Measurements from ENCODE around the gene ZNF267. TPM values are rescaled to one million over a fixed set of nuclear protein-coding genes. Genes with fewer than 3 reads are reported as not detected.
"Not testable (repeated sequence)": the region's sequence is repeated elsewhere in the genome, so short reads cannot be mapped to it uniquely, and the experiment has no call there.

Gene ZNF267
- total and polyA plus RNA-seq, 2 of the 8 experiments (the other 6 are each of a cell fraction or from before 2014, with no cell fraction given), result 5.5 to 28.3 TPM

DNA sequence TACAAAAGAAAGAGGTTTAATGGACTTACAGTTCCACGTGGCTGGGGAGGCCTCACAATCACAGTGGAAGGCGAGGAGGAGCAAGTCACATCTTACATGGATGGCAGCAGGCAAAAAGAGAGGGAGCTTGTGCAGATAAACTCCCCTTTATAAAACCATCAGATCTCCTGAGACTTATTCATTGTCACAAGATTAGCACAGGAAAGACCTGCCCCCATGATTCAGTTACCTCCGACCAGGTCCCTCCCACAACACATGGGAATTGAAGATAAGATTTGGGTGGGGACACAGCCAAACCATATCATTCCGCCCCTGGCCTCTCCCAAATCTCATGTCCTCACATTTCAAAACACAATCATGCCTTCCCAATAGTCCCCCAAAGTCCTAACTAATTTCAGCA lies 18.5 kb downstream of the ZNF267 start:
- H4K5ac ChIP-seq (ENCODE audit: insufficient read length, low read depth, low read length); H3K9ac ChIP-seq (replicated peaks in 1 of 4; ENCODE audit: extremely low read depth in 1 of 4, low read depth in 3 of 4, low read length in 3 of 4); H3K4ac ChIP-seq (replicated peaks; ENCODE audit: insufficient read length, low read depth, low read length); H2BK20ac ChIP-seq (ENCODE audit: low read length); DNase-seq (ENCODE audit: low read depth in 1 of 2, low spot score in 2 of 2); FAIRE-seq; H3K14ac ChIP-seq (ENCODE audit: insufficient read length); H3K79me1 ChIP-seq (ENCODE audit: low read depth, low read length); H3K23ac ChIP-seq (ENCODE audit: insufficient read length); H4K20me1 ChIP-seq (replicated peaks in 1 of 2; ENCODE audit: control insufficient read depth in 1 of 2, insufficient read depth in 2 of 2, low read length in 2 of 2); H3K18ac ChIP-seq (ENCODE audit: extremely low read depth, low read length); H3K4me1 ChIP-seq (replicated peaks in 1 of 4; ENCODE audit: control insufficient read depth in 3 of 4, insufficient read depth in 4 of 4, low read length in 3 of 4); H3K23me2 ChIP-seq (ENCODE audit: low read depth, low read length); H2BK12ac ChIP-seq (ENCODE audit: low read depth, low read length); H2BK15ac ChIP-seq (ENCODE audit: low read length); H3K56ac ChIP-seq (replicated peaks; ENCODE audit: insufficient read length, low read depth, low read length); H3K27me3 ChIP-seq (replicated peaks in 1 of 4; ENCODE audit: control insufficient read depth in 3 of 4, extremely low read depth in 1 of 4, insufficient read depth in 3 of 4, low read length in 3 of 4); H4K91ac ChIP-seq (replicated peaks; ENCODE audit: insufficient read length, low read length); H2BK120ac ChIP-seq (replicated peaks; ENCODE audit: low read depth, low read length); H2BK5ac ChIP-seq (ENCODE audit: low read depth, low read length); CTCF ChIA-PET (ENCODE audit: partially characterized antibody); H3K4me3 ChIP-seq (ENCODE audit: extremely low read depth in 1 of 4, insufficient read depth in 2 of 4, low read depth in 3 of 4, low read length in 4 of 4); H3K27ac ChIP-seq (ENCODE audit: low read depth, low read length); H4K8ac ChIP-seq (ENCODE audit: extremely low read depth, insufficient read depth, low read length); H2AK5ac ChIP-seq (ENCODE audit: low read depth, low read length); H3K4me2 ChIP-seq (ENCODE audit: insufficient read depth in 1 of 2, low read depth in 2 of 2, low read length in 2 of 2); H2AFZ ChIP-seq (ENCODE audit: low read length): not testable (repeated sequence)
- POLR2A ChIA-PET (ENCODE audit: partially characterized antibody), result interaction anchor here (1.3 kb wide), 1 partner anchor 19 kb away, joined by 3 read pairs; the partner anchor contains the start of gene ZNF267
- Histone ChIP-seq H3K36me3 (ENCODE audit: control insufficient read depth in 2 of 4, insufficient read depth in 4 of 4, low read length in 3 of 4) (peaks cover 0 to 69% (median 26%) of the 10 kb centered on the region in 4 experiments; a peak in 7 of 8 replicates), H3K9me3 (ENCODE audit: insufficient read depth in 2 of 2, low read depth in 1 of 2, low read length in 1 of 2) (peaks cover 15 to 23% of the 10 kb centered on the region in 2 experiments), H3K79me2 (ENCODE audit: control insufficient read depth in 1 of 2, insufficient read depth in 2 of 2, low read length in 2 of 2) (peaks cover 0 to 27% of the 10 kb centered on the region in 2 experiments; a peak in 3 of 4 replicates)
- WGBS, 2 experiments (ENCODE audit: extremely low coverage in 1 of 2, insufficient coverage in 1 of 2, insufficient read length in 1 of 2, insufficient replicate concordance in 2 of 2, low coverage in 1 of 2, low lambda C conversion rate in 2 of 2, missing lambda C conversion rate in 1 of 2), result 81% methylated on average over 4 of the region's 4 CpGs; no CpG with 5 or more reads in 1 of the 2 experiments
